PFSK-1 (cell line): ENCODE data around the gene HOOK2.
A peak's percentile ranks its signal among the peaks of the same experiment; 100 is the strongest.

ENCODE experiments used
- POLR2AphosphoS5 ChIP-seq: IDR thresholded peaks from 2 replicates; pipeline ENCODE4 v1.6.1; 2012; ENCODE audit warnings: low read depth, mild to moderate bottlenecking, control low read depth, low read length, moderate library complexity
- TAF1 ChIP-seq: IDR thresholded peaks from 2 replicates; pipeline ENCODE4 v1.6.1; 2012; ENCODE audit warnings: low read length, control low read depth, borderline replicate concordance; ENCODE audit not compliant: insufficient read depth
- TF ChIP-seq, protein P1 (sequence below), 2 experiments: IDR thresholded peaks; 2 replicates each; pipeline versions ENCODE4 v1.6.1 to v1.8.0; 2011 to 2012; ENCODE audit warnings: low read depth in 2 of 2, low read length in 2 of 2, control low read depth in 1 of 2, inconsistent platforms in 1 of 2, mild to moderate bottlenecking in 1 of 2, moderate library complexity in 1 of 2; ENCODE audit not compliant: insufficient read depth in 1 of 2

DNA sequence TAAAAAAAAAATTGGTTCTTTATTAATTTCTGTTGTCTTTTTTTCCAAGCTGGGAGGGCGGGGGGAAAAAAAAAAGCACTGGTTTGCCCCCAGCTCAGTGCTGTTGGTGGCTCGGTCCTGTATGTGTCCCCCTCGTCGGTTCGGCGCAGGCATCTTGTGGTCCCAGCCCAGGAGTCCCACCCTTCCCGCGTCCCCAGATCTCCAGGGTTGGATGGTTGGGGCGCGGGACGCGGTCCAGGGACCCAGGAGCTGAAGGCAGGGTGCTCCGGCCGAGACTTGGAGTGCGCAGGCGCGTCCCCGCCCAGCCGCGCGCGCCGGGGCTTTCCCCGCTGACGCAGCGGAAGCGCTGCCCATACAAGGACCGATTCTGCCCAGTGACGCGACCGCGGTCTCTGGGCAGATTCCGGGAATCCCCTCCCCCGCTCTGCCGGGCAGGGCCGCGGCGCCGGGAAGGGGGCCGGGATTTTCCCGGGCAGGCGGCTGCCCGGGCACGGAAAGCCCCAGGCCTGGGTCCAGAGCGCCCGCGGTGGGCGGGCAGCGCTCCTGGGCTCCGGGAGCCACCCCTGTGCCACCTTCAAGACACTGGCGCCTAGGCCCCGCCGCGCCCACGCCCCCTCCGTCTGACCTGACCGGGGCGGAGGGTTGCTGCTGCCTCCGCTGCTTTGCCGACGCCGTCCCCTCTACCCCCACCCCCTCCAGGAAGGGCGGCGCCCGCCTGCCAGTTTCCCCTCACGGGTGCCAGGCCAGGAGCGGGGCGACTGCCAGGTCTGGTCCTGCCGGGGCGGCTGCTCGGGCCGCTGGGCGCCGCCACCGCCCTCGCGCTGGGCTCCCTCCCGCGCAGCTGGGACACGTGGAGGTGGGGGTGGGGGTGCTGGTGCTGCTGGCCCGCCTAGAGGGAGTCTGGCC is 18.2 kb upstream of the HOOK2 start:
- TF ChIP-seq POLR2AphosphoS5 = peak; percentile 62; the same call in 1 of the 2 replicates
- TF ChIP-seq TAF1 = no peak
- TF ChIP-seq, protein P1, sequence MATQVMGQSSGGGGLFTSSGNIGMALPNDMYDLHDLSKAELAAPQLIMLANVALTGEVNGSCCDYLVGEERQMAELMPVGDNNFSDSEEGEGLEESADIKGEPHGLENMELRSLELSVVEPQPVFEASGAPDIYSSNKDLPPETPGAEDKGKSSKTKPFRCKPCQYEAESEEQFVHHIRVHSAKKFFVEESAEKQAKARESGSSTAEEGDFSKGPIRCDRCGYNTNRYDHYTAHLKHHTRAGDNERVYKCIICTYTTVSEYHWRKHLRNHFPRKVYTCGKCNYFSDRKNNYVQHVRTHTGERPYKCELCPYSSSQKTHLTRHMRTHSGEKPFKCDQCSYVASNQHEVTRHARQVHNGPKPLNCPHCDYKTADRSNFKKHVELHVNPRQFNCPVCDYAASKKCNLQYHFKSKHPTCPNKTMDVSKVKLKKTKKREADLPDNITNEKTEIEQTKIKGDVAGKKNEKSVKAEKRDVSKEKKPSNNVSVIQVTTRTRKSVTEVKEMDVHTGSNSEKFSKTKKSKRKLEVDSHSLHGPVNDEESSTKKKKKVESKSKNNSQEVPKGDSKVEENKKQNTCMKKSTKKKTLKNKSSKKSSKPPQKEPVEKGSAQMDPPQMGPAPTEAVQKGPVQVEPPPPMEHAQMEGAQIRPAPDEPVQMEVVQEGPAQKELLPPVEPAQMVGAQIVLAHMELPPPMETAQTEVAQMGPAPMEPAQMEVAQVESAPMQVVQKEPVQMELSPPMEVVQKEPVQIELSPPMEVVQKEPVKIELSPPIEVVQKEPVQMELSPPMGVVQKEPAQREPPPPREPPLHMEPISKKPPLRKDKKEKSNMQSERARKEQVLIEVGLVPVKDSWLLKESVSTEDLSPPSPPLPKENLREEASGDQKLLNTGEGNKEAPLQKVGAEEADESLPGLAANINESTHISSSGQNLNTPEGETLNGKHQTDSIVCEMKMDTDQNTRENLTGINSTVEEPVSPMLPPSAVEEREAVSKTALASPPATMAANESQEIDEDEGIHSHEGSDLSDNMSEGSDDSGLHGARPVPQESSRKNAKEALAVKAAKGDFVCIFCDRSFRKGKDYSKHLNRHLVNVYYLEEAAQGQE (IDR thresholded peaks at IDR 0.05; ENCODE audit: insufficient read depth in 1 of 2, low read depth in 2 of 2, low read length in 2 of 2) = no peak
